HG02759 (cell line): ENCODE measurements around the gene LRRK1.
A peak's percentile ranks its signal among the peaks of the same experiment; 100 is the strongest.

ENCODE experiments used
- ATAC-seq: cut with Tn5 transposase; IDR thresholded peaks from one replicate; pipeline ENCODE4 v1.9.1; 2021; ENCODE audit warnings: mild to moderate bottlenecking, moderate library complexity; ENCODE audit not compliant: unreplicated experiment

Gene LRRK1

DNA sequence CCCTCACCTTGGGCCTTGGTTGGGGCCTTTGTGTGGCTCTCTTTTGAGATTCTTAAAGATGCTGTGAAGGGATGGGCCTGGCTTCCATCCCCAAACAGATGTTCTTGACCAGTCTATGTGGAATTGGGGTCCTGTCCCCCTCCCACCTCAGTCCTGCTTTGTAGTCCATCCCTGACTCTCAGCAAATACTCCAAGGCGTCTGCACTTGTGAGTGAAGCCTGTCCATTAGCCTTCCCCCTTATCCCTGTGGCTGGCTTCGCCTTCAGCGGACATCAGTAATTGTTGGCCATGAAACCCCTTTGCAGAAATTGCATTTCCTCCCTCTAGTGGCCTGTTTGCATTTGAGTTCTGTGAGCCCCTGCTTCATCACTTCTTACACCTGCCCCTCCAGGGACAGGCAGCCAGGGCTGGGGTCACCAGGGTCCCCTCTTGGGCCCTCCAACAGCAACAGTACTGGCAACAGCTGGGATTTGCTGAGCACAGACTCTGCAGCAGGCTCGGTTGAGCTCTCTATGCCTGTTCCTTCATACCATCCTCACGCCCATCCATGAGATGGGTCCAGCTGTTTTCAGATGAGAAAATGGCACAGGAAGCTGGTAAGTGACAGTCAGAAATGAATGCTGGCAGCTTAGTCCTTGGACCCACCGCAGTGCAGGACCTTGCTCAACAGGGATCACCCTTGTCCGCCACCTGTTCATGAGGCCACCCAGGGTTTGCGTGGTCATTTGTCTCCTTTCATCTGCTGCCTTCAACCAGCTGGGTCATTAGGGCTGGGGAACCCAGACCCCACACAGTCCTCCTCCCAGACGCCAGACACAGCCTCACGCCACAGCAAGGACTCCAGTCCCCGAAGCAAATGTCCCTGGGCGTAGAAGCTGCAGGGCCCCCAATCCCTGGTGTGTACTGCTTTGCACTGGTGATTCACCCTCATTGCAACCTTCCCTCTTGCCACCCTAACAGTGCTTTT is 8.9 kb upstream of the LRRK1 start:
- no peak for ATAC-seq

DNA sequence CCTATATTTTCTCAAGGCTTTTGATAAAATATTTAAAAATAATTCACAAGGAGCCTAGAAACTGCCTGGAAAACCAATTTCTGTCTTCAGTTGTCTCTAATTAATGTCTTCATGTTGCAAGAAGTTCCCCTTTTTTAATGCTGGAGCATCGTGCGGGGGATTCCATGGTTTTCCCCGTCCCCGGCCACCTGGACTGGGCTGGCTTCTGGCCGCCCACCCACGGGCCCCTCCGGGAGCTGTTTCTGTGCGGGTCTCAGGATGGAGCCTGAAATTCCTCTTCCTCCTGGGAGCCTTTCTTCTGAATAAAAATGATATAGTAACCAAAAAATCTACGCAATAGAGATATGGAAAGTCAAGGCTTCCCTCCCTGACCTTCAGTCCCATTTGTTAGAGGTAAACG is 8.1 kb upstream of the LRRK1 start:
- no peak for ATAC-seq

DNA sequence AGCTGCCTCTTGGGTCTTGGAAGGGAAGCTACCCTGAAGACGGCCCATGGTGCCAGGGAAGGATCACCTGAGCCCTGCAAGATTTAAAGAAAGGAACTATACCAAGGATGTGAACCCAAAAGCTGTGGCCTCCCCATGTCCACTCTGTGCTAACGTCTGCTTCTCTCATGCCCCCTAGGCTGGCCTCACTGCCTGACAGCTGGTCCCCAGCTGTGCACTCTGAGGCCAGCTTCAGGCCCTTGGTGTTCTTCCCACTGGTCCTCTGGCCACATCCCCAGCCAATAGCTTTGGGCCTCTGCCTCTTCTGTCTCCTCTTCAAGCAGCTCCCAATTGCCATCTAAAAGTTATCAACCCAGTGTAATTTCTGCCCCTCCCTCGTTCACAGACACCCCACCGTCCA is 5.2 kb upstream of the LRRK1 start:
- ATAC-seq: no peak

DNA sequence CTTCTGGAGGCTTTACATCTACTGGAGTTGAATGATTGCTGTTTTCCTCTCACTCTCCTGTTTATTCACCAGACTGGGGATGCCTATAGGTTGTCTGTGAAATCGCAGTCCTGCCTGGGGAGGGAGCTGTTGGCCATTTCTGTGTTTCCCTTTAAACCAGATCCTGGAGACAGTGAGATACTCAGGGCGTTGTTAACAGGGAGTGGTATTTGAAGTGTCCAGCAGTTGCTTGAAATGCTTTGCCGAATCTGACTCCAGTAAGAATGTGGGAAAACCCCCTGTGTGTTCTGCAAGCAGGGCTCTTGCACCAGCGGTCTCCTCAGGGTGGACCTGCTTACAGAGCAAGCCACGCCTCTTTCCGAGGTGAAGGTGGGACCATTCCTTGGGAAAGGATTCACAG is 4.3 kb upstream of the LRRK1 start:
- no peak for ATAC-seq

DNA sequence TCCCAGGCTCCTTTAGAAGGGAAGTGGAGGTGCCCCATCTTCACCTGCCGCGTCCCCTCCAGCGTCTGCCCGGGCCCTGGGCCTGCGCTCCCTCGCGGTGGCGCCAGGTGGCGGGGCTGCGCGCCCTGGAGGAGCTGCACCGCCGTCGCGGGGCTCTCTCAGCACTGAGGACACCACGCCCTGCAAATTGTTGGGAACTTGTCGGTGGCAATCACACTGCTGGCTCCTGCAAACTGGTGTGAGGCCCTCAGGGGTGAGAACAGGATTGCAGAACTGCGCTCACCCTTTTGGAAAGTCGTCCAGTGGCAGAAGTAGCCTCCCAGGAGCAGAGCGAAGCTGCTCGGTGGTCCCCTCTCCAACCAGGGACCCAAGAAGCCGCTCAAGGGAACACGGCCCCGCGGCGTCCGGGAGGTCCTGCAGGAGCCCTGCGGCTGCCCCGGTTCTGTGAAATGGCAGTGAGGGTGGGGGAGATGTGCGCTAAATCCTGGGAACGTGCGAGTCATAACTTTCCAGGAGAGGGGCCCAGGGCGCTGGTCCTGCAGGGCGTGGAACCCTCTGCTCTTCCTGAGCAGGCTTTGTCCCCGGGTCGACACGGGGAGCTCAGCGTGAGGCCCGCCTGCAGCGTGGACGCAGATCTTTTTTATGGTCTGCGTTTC is 995 bp upstream of the LRRK1 start:
- peak; percentile 60 for ATAC-seq

DNA sequence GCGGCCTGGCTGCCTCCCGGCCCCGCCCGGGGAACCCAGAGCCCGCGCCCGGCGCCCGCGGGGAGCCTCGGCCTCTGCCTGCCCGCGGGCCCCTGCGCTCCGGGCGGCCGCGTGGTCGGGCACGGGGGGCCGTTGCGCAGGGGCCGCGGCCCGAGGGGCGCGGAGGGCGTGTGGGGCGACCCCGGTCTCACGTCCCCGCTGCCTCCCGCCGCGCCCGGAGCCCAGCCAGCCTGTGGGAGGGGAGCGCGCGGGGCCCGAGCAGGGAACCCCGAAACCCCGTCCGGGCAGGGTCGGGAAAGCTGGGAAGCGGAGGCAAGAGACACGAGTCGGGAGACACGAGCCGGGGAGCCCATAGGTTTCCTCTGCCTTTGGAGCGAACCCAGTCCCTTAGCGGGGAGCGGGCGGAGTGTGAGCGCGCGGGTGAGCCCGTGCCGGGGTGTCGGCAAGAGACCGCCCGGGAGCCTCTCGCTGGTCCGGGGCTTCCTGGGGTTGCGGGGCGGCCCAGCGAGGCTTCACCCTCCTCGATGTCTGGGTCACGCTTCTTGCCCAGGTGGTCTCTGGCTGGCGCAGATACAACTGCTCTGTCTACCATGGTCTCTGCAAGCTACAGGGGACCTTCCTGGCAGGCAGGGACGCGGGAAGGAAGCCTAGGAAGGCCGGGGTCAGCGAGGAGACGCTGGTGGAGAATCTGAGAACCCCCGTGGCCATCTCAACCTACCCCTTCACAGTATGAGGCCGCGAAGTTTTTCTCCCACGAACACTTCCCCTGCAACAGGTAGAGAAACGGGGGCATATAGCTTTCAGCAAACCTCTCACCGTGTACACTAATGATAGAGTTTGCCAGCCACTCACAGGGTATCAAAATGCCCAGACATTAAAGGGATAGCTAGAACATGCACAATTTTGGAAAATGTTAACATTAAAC is 586 bp downstream of the LRRK1 start:
- ATAC-seq: peak; percentile 5

DNA sequence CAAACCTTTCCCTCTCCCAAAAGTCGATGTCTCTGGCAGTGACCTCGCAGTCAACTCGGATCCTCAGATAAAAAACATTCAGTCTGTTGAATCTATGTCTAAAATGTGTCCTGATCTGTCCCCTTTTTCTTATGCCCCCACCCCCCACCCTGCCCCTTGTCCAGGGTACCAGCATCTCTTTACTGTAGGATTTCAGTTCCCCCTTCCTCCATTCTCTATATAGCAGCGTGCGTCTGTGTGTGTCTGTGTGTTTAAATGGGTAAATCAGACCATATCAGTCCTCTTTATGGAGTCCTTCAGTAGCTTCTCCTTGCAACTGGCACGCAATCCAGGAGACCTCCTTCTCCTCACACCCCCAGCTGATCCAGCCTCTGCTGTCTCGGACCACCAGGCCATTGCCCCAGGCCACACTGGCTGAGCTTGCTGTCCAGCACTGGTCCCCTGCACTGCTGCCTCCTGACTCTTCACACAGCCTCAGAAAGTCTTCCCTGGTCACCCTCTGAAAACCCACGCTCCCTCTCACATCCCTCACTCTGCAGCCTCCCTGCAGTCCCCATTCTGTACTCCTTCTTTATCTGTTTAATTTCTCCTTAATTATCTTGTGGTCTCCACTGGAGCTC is 1.5 kb downstream of the LRRK1 start:
- no peak for ATAC-seq

DNA sequence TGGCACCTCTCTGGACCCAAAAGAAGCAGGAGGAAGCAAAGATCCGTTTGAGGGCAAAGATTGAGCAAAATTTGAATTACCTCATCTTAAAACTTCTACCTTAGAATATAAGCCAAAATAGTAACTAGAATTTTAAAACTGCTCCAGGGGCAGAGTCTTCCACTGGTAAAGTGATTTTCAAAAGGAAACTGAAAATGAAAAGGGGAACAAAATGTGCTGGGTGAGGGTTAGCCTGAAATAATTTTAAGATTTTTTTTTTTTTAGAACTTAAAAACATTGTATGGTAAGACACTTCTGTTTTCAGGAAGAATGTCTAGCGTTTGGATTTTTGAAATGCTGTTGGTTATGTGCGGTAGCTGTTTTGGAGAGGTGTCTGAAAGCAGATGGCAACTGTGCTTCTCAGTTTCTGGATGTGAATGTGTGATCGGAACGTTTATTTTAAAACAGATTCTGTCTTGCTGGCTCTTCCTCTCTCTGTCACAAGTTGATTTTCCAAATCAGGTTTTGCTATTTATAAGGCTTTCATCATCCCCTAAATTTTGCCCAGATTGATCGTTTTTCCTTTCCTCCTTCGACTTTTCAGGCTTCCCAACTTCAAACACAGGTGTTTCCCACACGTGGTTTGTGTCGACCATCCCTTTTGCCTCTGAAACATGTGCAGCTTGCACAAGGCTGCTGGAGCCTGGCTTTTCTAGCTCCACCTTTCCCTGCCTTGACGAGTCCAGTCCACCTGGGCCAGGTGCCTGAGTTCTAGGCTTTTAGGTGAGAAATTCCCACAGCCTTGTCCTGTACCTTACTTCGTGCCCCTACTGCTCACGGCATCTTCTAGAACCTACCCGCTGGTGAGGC is 3.3 kb downstream of the LRRK1 start:
- ATAC-seq: no peak

DNA sequence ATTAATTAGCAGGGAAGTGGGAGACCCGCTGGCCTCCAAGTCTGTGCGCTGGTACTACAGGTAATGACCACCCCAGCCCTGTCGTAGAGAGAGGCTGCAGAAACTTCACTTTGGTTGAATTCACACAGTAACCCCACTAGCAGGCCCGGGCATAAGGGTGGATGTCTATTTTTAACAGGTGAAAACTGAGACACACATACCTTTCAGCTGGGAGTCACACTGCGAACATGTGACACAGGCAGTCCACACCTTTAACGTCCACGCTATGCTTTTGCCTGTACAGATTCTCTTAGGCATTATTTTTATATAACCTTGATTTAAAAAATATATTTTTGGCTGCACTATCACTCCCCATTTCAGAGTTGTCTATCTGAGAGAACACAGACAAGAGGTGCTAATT is 3.9 kb downstream of the LRRK1 start:
- no peak for ATAC-seq

DNA sequence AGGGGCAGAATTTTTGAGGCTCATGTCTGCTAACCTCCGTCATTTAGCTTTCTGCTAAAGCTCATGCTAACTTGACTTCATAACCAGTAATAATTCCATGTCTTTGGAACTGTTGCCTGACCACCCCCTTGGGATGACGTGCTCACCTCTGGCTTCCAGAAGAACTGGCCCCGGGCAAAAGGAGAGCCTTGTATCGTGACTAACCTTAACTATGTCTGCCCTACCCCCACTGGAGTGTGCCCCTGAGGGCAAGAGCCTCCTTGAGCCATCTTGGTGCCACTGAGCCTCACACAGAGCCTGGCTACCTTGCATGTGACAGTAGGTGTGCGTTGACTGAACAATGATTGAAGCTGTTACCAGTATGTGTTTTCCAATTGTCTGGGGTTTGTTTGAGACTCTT is 4.7 kb downstream of the LRRK1 start:
- no peak for ATAC-seq

DNA sequence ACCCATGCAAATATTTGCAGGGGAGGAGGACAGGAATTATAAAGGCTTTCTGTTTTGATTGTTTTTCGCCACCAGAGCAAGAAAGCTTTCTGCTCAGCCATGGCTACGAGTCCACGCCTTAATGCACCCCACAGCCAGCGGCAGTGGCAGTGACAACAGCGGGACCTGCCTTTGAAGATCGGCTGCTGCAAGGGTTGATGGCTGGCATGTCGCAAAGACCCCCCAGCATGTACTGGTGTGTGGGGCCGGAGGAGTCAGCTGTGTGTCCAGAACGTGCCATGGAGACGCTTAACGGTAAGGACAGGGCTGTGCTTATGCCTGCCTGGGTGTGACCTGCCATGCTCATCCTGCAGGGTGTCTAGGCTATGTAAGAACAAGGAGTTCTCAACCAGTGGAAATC is 5.3 kb downstream of the LRRK1 start:
- no peak for ATAC-seq

DNA sequence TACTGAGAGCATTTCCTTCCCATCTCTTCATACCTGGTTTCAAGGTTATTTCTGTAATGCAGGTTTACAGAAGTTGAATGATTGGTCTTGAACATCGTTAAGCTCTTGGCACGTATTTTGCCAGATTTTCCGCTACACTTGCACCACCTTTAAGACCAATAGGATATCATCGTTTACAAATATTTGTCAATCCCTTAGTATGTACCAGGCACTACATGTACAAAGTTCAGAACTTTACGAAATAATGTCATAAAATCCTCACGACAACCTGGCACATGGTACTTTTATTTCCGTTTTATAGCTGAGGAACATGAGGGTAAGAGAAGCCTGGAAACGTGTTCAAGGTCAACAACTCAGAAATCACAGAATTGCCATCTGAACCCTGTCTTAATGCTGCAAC is 6.3 kb downstream of the LRRK1 start:
- ATAC-seq: no peak

DNA sequence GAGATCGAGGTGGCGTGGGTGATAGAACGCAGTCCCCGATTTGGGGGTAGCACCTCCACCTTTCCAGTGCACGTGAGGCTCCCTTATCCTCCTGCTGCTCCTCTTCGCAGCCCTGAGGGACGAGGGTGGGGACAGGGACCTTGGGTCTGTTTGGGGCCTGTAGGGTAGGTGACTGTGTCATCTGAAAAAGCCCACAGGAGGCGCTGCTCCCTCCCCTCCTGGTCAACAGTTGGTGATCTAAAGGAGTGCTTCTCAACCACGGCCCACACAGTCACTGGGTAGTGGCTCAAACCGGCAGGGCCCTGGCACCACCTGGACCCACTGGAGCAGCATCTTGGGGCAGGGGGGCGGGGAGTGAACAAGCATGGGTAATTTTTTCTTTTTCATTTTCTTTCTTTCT is 7.1 kb downstream of the LRRK1 start:
- ATAC-seq: no peak

DNA sequence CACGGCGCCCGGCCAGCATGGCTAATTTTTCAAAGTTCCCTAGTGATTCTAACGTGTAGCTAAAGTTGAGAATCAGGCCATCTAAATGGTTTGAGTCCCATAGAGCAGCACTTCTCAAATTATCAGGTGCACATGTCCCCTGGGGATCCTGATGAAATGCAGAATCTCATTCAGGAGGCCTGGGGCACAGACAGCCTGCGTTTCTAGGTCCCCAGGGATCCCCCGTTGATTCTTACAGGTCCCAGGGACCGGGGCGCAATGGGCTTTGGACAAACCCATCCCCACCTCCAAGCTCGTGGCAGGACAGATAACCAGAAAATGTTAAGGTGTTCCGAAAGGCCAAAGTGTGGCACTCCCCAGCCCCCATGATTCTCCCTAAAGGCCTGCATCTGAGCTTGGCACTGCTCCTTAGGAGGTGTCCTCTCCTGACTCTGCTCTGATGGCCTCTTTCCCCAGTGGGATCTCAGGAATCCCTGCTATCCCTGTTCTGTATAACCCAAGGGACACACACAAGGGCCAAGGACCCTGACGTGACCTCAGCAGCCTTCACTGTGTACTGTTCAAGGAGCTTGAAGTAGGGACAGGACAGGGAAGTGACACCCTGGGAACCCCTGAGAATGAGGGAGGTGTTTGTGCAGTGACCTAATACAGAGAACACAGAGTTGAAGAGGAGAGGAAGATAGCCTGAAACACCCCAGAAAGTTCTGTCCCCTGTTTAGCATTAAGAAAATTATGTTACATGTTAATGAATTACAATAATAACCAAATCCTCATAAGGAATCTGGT is 8.0 kb downstream of the LRRK1 start:
- ATAC-seq: peak; percentile 35

DNA sequence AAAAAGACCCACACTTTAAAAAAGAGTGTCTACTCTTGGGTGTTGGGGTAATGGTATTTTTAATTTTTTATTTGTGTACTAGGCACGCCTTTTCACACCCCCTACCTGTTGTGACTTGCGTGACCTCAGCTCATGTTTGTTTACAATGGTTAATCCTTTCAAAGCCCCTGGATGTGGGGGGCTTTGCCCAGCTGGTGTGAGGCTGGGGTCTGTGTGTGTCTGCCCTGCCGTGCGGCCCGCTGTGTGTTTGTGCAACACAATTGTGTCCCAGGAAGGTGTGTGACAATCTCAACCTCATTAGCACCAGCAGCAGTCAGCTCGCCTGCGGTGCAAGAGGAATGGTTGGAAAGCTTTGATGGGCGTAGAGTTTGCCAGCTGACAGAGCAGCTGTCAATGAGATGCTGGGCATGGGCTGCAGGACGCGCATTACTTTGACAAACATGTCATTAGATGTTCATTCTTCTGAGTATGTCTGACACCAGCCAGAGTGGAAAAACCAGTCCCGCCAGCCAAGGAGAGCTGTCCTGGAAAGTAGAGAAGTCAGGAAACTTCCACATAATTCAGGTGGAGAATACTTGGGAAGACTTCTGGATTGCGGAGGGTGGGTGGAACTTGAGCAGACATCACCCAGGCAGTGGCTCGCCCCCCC is 9.6 kb downstream of the LRRK1 start:
- no peak for ATAC-seq

DNA sequence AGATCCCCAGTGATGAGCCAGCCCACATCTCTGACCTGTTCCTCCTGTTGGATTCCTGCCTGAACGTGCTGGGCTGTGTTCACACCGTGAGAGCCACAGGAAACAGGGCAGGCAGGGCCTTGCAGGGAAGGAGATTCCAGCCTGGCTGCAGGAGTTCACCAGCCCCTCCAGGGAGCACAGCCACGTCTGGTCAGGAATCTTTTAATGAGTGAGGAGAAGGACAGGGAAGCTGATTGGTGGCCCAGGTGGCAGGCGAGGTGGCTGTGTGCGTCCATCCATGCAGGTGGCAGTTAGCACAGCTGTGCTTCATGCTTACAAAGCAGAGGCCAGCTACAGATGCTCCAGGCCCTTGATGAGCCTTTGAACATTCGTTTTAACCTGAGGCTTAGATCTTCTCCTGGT is 10.5 kb downstream of the LRRK1 start:
- ATAC-seq: no peak

DNA sequence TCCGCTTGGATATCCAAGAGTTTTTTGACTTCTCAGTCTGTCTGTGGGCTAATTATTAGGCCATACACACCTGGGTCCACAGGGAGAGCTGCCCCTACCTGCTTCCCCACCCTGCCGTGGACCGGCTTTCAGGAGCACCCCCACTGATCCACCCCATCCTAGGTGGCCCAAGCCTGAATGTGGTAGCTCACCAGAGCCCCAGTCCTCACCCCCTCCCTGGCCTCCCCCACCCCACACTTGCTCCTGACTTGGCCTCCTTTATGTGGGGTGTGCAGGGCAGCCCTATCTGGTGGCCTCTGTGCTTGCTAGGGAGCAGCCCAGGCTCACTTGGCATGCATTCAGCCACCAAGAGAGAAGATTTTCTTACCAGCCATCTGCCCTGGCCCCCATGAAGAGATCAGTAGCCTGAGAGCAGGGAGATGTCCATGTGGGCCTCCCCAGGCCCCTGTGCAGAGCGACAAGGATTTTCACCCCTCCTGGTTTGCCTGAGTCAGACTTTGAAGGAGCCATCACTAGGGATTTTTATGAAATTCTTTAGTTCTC is 11.2 kb downstream of the LRRK1 start:
- no peak for ATAC-seq

DNA sequence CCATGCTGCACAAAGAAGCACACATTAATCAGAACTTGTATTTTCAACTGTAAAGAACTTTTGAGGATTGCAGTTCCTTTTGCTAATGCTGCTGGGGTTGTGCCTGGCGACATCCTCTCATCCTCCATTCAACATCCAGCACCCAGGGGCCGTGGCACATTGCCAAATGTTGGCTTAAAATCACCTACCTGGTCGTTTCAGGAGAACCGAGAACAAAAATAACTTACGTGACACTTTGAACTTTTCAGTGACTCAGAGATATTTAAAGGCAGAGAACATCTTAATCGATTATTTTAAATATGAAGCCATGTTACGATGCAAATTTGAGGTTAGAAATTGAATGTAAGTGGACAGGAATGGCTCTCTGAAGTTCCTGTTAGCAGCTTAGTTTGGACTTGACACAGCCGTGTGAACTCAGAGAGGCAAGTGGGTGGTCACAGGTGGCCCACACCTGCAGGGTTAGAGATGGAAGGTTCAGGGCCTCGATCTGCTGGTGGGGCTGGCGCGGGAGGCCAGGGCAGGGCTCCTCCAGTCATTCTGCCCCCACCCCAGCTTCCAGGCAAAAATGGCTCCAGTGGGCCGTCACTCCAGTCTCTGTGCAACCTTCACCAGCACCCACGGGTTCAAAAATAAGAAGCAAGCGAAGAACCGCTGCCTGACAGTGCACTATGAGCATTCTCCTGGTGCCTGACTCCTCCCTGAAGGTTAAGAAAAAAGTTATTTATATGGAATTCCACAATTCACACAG is 12.2 kb downstream of the LRRK1 start:
- peak; percentile 58 for ATAC-seq
